SK-N-SH treated with all-trans-retinoic acid at 6 μM for 48 hours (cell line): ENCODE measurements around the gene LHX5.

Experiments used
- ARNTL ChIP-seq: fragments of 450-650 bp; formaldehyde crosslinking; IDR thresholded peaks from 2 replicates; pipeline ENCODE4 v1.5.0; 2020; ENCODE audit warnings: low read depth, mild to moderate bottlenecking, moderate library complexity, borderline replicate concordance
- OSR1 ChIP-seq: fragments of 250-450 bp; sonication (Bioruptor Pico); IDR thresholded peaks from 2 replicates; pipeline ENCODE4 v1.8.0; 2022; ENCODE audit warnings: moderate library complexity, mild to moderate bottlenecking, inconsistent platforms
- RARB ChIP-seq: fragments of 250-450 bp; sonication (Bioruptor Pico); IDR thresholded peaks from 2 replicates; pipeline ENCODE4 v1.8.0; 2021; ENCODE audit warnings: mild to moderate bottlenecking, moderate library complexity
- SNAI2 ChIP-seq: fragments of 250-450 bp; sonication (Bioruptor Pico); IDR thresholded peaks from 2 replicates; pipeline ENCODE4 v1.5.0; 2020; ENCODE audit warnings: mild to moderate bottlenecking, moderate library complexity
- ZC3H10 ChIP-seq: fragments of 250-450 bp; sonication (Bioruptor Pico); IDR thresholded peaks from 2 replicates; pipeline ENCODE4 v1.5.1; 2021; ENCODE audit warnings: mild to moderate bottlenecking, moderate library complexity
- ZFP3 ChIP-seq: fragments of 250-450 bp; sonication (Bioruptor Pico); IDR thresholded peaks from 2 replicates; pipeline ENCODE4 v1.5.0; 2020; ENCODE audit warnings: mild to moderate bottlenecking, moderate library complexity
- ZFP30 ChIP-seq: fragments of 450-650 bp; formaldehyde crosslinking; IDR thresholded peaks from 2 replicates; pipeline ENCODE4 v1.5.0; 2022; ENCODE audit warnings: mild to moderate bottlenecking, moderate library complexity
- ZNF565 ChIP-seq: fragments of 450-650 bp; formaldehyde crosslinking; conservative IDR thresholded peaks from 2 replicates; pipeline ENCODE4 v1.5.0; 2020; ENCODE audit warnings: low read depth, mild to moderate bottlenecking, moderate library complexity
- ZNF8 ChIP-seq: fragments of 450-650 bp; formaldehyde crosslinking; IDR thresholded peaks from 2 replicates; pipeline ENCODE4 v1.5.0; 2020; ENCODE audit warnings: mild to moderate bottlenecking, moderate library complexity
- TF ChIP-seq, protein P1 (sequence below): fragments of 250-450 bp; sonication (Bioruptor Pico); IDR thresholded peaks from 2 replicates; pipeline ENCODE4 v1.8.0; 2021; ENCODE audit warnings: low read depth, mild to moderate bottlenecking, moderate library complexity, borderline replicate concordance
- TF ChIP-seq, protein P2 (sequence below): fragments of 250-450 bp; sonication (Bioruptor Pico); IDR thresholded peaks from 2 replicates; pipeline ENCODE4 v1.8.0; 2020; ENCODE audit warnings: mild to moderate bottlenecking, moderate library complexity, borderline replicate concordance
- TF ChIP-seq, protein P3 (sequence below): fragments of 250-450 bp; sonication (Bioruptor Pico); IDR thresholded peaks from 2 replicates; pipeline ENCODE4 v1.5.0; 2020; ENCODE audit warnings: mild to moderate bottlenecking, moderate library complexity

DNA sequence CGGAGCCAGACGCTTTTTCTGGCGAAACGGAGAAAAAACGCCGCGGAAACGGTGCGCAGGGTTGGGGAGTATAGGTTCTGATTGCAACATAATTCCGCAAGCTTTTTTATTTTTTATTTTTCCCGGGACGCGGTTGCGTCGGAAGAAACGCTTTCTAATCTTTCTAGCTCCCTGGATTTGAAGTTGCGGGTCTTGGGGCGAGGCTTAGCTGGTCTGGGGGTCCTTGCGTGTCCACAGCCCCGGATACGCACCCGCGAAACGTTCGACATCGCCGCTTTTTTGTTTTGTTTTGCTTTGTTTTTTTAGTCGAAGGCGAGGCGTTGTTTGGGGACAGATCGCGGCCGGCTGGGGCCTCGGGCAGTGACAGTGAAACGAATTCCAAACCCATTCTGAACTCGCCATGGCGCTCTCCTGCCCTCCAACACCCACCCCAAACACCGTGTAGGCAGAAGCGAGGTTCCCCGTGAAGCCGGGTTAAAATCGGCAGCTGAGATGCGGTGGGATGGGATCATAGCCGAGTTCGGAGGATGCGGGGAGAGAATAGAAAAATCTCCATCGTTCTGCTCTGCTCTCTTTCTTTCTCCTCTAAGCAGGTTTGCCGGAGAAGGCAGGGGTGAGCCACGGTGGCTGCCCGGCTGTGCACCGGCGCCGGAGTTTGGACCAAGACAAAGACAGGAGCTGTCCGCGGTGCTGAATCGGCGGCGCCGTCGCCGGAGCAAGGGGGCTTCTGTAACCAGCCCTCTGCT is 8.1 kb upstream of the LHX5 start:
- TF ChIP-seq, protein P1, sequence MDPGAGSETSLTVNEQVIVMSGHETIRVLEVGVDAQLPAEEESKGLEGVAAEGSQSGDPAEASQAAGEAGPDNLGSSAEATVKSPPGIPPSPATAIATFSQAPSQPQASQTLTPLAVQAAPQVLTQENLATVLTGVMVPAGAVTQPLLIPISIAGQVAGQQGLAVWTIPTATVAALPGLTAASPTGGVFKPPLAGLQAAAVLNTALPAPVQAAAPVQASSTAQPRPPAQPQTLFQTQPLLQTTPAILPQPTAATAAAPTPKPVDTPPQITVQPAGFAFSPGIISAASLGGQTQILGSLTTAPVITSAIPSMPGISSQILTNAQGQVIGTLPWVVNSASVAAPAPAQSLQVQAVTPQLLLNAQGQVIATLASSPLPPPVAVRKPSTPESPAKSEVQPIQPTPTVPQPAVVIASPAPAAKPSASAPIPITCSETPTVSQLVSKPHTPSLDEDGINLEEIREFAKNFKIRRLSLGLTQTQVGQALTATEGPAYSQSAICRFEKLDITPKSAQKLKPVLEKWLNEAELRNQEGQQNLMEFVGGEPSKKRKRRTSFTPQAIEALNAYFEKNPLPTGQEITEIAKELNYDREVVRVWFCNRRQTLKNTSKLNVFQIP (CRISPR knock-in tag) = no peak
- no peak for TF ChIP-seq ZFP30 (CRISPR knock-in tag)
- TF ChIP-seq, protein P2, sequence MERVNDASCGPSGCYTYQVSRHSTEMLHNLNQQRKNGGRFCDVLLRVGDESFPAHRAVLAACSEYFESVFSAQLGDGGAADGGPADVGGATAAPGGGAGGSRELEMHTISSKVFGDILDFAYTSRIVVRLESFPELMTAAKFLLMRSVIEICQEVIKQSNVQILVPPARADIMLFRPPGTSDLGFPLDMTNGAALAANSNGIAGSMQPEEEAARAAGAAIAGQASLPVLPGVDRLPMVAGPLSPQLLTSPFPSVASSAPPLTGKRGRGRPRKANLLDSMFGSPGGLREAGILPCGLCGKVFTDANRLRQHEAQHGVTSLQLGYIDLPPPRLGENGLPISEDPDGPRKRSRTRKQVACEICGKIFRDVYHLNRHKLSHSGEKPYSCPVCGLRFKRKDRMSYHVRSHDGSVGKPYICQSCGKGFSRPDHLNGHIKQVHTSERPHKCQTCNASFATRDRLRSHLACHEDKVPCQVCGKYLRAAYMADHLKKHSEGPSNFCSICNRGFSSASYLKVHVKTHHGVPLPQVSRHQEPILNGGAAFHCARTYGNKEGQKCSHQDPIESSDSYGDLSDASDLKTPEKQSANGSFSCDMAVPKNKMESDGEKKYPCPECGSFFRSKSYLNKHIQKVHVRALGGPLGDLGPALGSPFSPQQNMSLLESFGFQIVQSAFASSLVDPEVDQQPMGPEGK = no peak
- TF ChIP-seq ZNF565 (CRISPR knock-in tag) = no peak
- TF ChIP-seq OSR1 (CRISPR knock-in tag) = no peak
- 0 out of 2 replicates have a peak, but pooled peaks have one; percentile 32 for TF ChIP-seq ZFP3
- peak; percentile 39; the same call in 1 of the 2 replicates for TF ChIP-seq SNAI2 (CRISPR knock-in tag)
- TF ChIP-seq RARB (CRISPR knock-in tag) = no peak
- TF ChIP-seq ZNF8 (CRISPR knock-in tag) = no peak
- no peak for TF ChIP-seq ZC3H10 (CRISPR knock-in tag)
- TF ChIP-seq ARNTL (CRISPR knock-in tag) = no peak
- TF ChIP-seq, protein P3, sequence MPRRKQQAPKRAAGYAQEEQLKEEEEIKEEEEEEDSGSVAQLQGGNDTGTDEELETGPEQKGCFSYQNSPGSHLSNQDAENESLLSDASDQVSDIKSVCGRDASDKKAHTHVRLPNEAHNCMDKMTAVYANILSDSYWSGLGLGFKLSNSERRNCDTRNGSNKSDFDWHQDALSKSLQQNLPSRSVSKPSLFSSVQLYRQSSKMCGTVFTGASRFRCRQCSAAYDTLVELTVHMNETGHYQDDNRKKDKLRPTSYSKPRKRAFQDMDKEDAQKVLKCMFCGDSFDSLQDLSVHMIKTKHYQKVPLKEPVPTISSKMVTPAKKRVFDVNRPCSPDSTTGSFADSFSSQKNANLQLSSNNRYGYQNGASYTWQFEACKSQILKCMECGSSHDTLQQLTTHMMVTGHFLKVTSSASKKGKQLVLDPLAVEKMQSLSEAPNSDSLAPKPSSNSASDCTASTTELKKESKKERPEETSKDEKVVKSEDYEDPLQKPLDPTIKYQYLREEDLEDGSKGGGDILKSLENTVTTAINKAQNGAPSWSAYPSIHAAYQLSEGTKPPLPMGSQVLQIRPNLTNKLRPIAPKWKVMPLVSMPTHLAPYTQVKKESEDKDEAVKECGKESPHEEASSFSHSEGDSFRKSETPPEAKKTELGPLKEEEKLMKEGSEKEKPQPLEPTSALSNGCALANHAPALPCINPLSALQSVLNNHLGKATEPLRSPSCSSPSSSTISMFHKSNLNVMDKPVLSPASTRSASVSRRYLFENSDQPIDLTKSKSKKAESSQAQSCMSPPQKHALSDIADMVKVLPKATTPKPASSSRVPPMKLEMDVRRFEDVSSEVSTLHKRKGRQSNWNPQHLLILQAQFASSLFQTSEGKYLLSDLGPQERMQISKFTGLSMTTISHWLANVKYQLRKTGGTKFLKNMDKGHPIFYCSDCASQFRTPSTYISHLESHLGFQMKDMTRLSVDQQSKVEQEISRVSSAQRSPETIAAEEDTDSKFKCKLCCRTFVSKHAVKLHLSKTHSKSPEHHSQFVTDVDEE (CRISPR knock-in tag) = peak; percentile 23; the same call in 1 of the 2 replicates
